AG04449 (cell line): ENCODE results near the gene CMTM2.
"Not testable (repeated sequence)": the region's sequence is repeated elsewhere in the genome, so short reads cannot be mapped to it uniquely, and the experiment has no call there.

ENCODE experiments used
- CTCF ChIA-PET: fragments of 350-600 bp; formaldehyde crosslinking; extraction: SDS; loops from one replicate; lab custom pipeline; 2021; ENCODE audit warnings: antibody characterized with exemption; lab: Yijun Ruan, JAX
- POLR2A ChIA-PET: fragments of 400-600, 350-600 bp; formaldehyde crosslinking; extraction: SDS; loops from one replicate; lab custom pipeline; 2020; ENCODE audit warnings: antibody characterized with exemption, inconsistent platforms; lab: Yijun Ruan, JAX
- DNase-seq: peaks from one replicate; pipeline ENCODE4 v3.0.0-alpha.2; 2010; ENCODE audit warnings: low read depth, low spot score
- H3K4me3 ChIP-seq: 2 replicates; pipeline ENCODE4 v1.5.1; 2011; ENCODE audit warnings: low read depth, mild to moderate bottlenecking, control low read depth, low read length
- TF ChIP-seq, protein P1 (sequence below): IDR thresholded peaks from one replicate; pipeline ENCODE4 v1.5.1; 2011; ENCODE audit warnings: mild to moderate bottlenecking, moderate library complexity, low read length, control low read depth, inconsistent platforms; ENCODE audit not compliant: insufficient read depth; ENCODE audit errors: missing control alignments

The CMTM2 gene

DNA sequence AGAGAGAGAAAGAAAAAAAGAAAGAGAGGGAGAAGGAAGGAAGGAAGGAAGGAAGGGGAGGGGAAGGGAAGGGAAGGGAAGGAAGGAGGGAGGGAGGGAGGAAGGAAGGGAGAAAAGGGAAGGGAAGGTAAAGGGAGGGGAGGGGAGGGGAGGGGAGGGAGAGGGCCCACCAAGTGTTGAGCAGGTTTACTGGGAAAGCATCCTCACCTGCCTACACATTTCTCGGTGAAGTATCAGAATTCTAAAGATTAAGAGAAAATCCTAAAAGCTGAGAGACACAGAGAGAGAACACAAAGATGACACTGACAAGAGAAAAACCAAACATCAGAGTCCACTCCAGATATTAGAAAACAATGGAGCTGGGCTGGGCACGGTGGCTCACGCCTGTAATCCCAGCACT, 13.0 kb downstream of the CMTM2 start:
- no peak overlapping the region for H3K4me3 ChIP-seq
- POLR2A ChIA-PET = no interaction called here
- CTCF ChIA-PET = no interaction called here
- TF ChIP-seq, protein P1, sequence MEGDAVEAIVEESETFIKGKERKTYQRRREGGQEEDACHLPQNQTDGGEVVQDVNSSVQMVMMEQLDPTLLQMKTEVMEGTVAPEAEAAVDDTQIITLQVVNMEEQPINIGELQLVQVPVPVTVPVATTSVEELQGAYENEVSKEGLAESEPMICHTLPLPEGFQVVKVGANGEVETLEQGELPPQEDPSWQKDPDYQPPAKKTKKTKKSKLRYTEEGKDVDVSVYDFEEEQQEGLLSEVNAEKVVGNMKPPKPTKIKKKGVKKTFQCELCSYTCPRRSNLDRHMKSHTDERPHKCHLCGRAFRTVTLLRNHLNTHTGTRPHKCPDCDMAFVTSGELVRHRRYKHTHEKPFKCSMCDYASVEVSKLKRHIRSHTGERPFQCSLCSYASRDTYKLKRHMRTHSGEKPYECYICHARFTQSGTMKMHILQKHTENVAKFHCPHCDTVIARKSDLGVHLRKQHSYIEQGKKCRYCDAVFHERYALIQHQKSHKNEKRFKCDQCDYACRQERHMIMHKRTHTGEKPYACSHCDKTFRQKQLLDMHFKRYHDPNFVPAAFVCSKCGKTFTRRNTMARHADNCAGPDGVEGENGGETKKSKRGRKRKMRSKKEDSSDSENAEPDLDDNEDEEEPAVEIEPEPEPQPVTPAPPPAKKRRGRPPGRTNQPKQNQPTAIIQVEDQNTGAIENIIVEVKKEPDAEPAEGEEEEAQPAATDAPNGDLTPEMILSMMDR = no peak
- DNase-seq = no peak

- ChIA-PET CTCF (no interaction called here), POLR2A (no interaction called here)
- TF ChIP-seq, protein P1 = no peak
- DNase-seq = no peak
- no peak overlapping the region for H3K4me3 ChIP-seq
These were observed 13.6 kb downstream of the CMTM2 start for GRCh38 chr16:66592814-66593213.

DNA sequence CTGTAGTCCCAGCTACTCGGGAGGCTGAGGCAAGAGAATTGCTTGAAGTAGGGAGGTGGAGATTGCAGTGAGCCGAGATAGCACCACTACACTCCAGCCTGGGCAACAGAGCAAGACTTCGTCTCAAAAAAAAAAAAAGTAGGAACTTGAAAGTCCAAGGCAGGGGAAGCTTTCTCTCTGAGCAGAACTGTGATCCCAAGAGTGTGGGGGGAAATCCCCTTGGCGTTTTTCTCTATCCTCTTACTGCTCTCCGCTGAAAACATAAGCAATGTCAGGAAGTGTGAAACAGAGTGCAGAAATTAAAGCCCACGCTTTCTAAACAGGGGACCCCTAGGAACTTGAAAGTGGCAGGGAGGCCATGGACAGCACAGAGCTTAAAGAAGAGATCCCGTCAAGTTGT, 15.5 kb downstream of the CMTM2 start:
- TF ChIP-seq, protein P1 = no peak
- ChIA-PET POLR2A (no interaction called here), CTCF (interaction anchor here (0.8 to 2.0 kb wide), 4 partner anchors 9 to 15 kb away, joined by 3 to 11 read pairs (median 5); partner anchors contain the start of gene CMTM3)

GRCh38 chr16:66596559-66596958, 17.3 kb downstream of the CMTM2 start:
- H3K4me3 ChIP-seq, POLR2A ChIA-PET, DNase-seq: not testable (repeated sequence)
- CTCF ChIA-PET = interaction anchor here (1.5 kb wide), 1 partner anchor 12 kb away, joined by 10 read pairs; no protein-coding TSS in a partner anchor

More for the DNA sequence above, 15.5 kb downstream of the CMTM2 start:
- H3K4me3 ChIP-seq = no peak overlapping the region
- no peak for DNase-seq

DNA sequence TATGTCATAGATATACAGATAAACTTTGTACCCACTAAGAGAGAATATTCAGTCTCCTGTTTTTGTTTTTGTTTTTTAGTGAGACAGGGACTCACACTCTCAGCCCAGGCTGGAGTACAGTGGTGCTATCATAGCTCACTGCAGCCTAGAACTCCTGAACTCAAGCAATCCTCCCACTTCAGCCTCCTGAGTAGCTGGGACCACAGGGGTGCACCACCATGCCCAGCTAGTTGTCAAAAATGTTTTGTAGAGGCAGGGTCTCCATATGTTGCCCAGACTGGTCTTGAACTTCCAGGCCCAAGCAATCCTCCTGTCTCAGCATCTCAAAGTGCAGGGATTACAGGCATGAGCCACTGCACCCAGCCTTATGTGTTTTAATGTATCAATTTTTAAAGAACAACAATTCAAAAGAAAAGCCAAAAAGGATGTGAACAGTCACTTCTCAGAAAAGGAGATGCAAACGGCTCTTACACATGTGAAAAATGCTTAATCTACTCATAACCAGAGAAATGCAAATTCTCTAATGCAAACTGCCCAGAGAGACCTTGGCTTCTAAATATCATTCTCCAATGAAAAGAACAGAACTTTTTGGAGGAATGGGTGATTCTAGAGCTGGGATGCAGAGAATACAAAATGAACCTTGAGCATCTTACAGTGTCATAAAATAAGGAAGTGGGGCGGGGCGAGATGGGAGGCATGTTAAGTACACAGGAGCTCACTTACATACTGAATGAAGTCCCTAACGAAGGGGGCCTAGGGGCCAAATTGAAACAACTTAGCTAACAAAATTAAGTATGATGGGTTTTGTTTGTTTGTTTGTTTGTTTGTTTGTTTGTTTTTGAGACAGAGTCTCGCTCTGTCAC, 18.0 kb downstream of the CMTM2 start:
- DNase-seq = no peak
- TF ChIP-seq, protein P1 = no peak
- CTCF ChIA-PET = interaction anchor here (1.5 kb wide), 1 partner anchor 11 kb away, joined by 10 read pairs; no protein-coding TSS in a partner anchor
- POLR2A ChIA-PET = no interaction called here
- H3K4me3 ChIP-seq = no peak overlapping the region

DNA sequence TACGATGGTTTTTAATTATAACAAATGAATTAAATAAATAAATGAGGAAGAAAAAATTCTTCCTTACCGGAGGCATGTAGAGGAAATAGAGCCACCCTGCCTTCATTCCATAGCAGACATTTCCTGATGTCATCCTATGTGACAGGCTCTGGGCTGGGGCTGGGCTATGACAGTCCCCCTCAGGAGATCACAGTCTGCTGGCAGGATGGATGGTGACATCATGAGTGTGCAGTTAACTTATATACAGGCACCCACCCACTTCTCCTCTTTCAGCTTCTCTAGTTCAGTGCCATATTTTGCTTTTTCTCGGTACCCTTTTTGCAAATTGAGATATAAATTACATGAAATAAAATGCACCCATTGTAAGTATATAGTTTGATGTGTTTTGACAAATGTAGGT, 18.8 kb downstream of the CMTM2 start:
- ChIA-PET CTCF (interaction anchor here (1.5 to 2.0 kb wide), 2 partner anchors 10 to 11 kb away, joined by 10 to 12 read pairs; no protein-coding TSS in a partner anchor), POLR2A (no interaction called here)
- DNase-seq = no peak
- TF ChIP-seq, protein P1 = no peak
- H3K4me3 ChIP-seq = no peak overlapping the region
